Measurements from ENCODE around the gene NEK4.

GRCh38 chr3:52813810-52814209 is 43.1 kb upstream of the NEK4 start:
- no peak for TF ChIP-seq NFIC (IDR thresholded peaks at IDR 0.05)
- TF ChIP-seq TEAD4 (IDR thresholded peaks at IDR 0.05) = no peak
- no peak for TF ChIP-seq RAD21 (IDR thresholded peaks at IDR 0.05; ENCODE audit: low read depth)
- no peak for TF ChIP-seq FOXM1 (IDR thresholded peaks at IDR 0.05; ENCODE audit: borderline replicate concordance, low read depth)
- no peak for TF ChIP-seq TCF12 (IDR thresholded peaks at IDR 0.05; ENCODE audit: low read depth)
- no peak for TF ChIP-seq YY1 (IDR thresholded peaks at IDR 0.05; ENCODE audit: low read depth)
- TF ChIP-seq EP300 (IDR thresholded peaks at IDR 0.05; ENCODE audit: borderline replicate concordance) = no peak
- no peak for TF ChIP-seq TAF1 (IDR thresholded peaks at IDR 0.05; ENCODE audit: low read depth)
- no peak for TF ChIP-seq MAX (IDR thresholded peaks at IDR 0.05)
- TF ChIP-seq CEBPB (IDR thresholded peaks at IDR 0.05) = no peak
- no peak for TF ChIP-seq CREB1 (IDR thresholded peaks at IDR 0.05; ENCODE audit: low read depth)
- no peak for TF ChIP-seq EGR1 (IDR thresholded peaks at IDR 0.05)
- no peak for TF ChIP-seq REST (IDR thresholded peaks at IDR 0.05; ENCODE audit: low read depth)

All from Ishikawa (cell line).